Fibroblast of villous mesenchyme (primary cell): Measurements from ENCODE around the gene STOX2. TPM values are rescaled to one million over a fixed set of nuclear protein-coding genes. Genes with fewer than 3 reads are reported as not detected.

ENCODE experiments used
- DNase-seq: peaks from one replicate; pipeline ENCODE4 v3.0.0-alpha.2; 2010; ENCODE audit warnings: low read depth
- H3K4me3 ChIP-seq: 2 replicates; pipeline ENCODE4 v1.5.1; 2011; ENCODE audit warnings: low read depth, mild to moderate bottlenecking, low read length
- CTCF ChIP-seq: IDR thresholded peaks from 2 replicates; pipeline ENCODE4 v1.5.1; 2012; ENCODE audit warnings: low read depth, mild to moderate bottlenecking, low read length; ENCODE audit not compliant: insufficient read depth
- total RNA-seq: library from RNA; depleted of rRNA; stranded (reverse); fragments of >200 nt; gene quantifications from 2 replicates; pipeline ENCODE4 v1.2.3, GENCODE V29; 2012

The STOX2 gene
- total RNA-seq, 1 donor = 0.43 TPM

GRCh38 chr4:184024637-184025036, 119.5 kb downstream of the STOX2 start:
- H3K4me3 ChIP-seq = no peak overlapping the region
- no peak for TF ChIP-seq CTCF
- DNase-seq = no peak

- no peak for TF ChIP-seq CTCF
- H3K4me3 ChIP-seq = peak overlapping the region; percentile 41
- DNase-seq = no peak
These were observed 123.7 kb downstream of the STOX2 start for GRCh38 chr4:184028561-184029374.

GRCh38 chr4:184030036-184030435, 124.9 kb downstream of the STOX2 start:
- no peak for DNase-seq
- TF ChIP-seq CTCF = no peak
- no peak overlapping the region for H3K4me3 ChIP-seq

- no peak overlapping the region for H3K4me3 ChIP-seq
- DNase-seq = no peak
- no peak for TF ChIP-seq CTCF
These were observed 125.7 kb downstream of the STOX2 start for GRCh38 chr4:184030764-184031163.

GRCh38 chr4:184032091-184032490, 127.0 kb downstream of the STOX2 start:
- no peak for DNase-seq
- no peak for TF ChIP-seq CTCF
- no peak overlapping the region for H3K4me3 ChIP-seq

- no peak overlapping the region for H3K4me3 ChIP-seq
- no peak for DNase-seq
- TF ChIP-seq CTCF = no peak
These were observed 134.9 kb downstream of the STOX2 start for GRCh38 chr4:184039963-184040383.

GRCh38 chr4:184041156-184041555, 136.0 kb downstream of the STOX2 start:
- H3K4me3 ChIP-seq = no peak overlapping the region
- no peak for TF ChIP-seq CTCF
- no peak for DNase-seq
